ENCODE results near the gene ITGA4.

Gene ITGA4

GRCh38 chr2:181526014-181526413 lies 68.8 kb downstream of the ITGA4 start:
- ATAC-seq, result no peak

GRCh38 chr2:181527058-181527457 lies 69.9 kb downstream of the ITGA4 start:
- TF ChIP-seq ZNF8 (CRISPR knock-in tag; IDR thresholded peaks at IDR 0.05) (no peak), ZC3H10 (CRISPR knock-in tag; IDR thresholded peaks at IDR 0.05) (no peak), PPARA (CRISPR knock-in tag; IDR thresholded peaks at IDR 0.05; ENCODE audit: borderline replicate concordance) (no peak), ISL1 (CRISPR knock-in tag; IDR thresholded peaks at IDR 0.05) (no peak), CREB5 (CRISPR knock-in tag; IDR thresholded peaks at IDR 0.05; ENCODE audit: low read depth) (no peak)
- TF ChIP-seq, protein P1, sequence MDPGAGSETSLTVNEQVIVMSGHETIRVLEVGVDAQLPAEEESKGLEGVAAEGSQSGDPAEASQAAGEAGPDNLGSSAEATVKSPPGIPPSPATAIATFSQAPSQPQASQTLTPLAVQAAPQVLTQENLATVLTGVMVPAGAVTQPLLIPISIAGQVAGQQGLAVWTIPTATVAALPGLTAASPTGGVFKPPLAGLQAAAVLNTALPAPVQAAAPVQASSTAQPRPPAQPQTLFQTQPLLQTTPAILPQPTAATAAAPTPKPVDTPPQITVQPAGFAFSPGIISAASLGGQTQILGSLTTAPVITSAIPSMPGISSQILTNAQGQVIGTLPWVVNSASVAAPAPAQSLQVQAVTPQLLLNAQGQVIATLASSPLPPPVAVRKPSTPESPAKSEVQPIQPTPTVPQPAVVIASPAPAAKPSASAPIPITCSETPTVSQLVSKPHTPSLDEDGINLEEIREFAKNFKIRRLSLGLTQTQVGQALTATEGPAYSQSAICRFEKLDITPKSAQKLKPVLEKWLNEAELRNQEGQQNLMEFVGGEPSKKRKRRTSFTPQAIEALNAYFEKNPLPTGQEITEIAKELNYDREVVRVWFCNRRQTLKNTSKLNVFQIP (CRISPR knock-in tag; IDR thresholded peaks at IDR 0.05; ENCODE audit: borderline replicate concordance, low read depth), result no peak
- ATAC-seq, result no peak

More at GRCh38 chr2:181526014-181526413, 68.8 kb downstream of the ITGA4 start:
- TF ChIP-seq ESRRG (CRISPR knock-in tag; IDR thresholded peaks at IDR 0.05) (no peak), ZC3H10 (CRISPR knock-in tag; IDR thresholded peaks at IDR 0.05) (no peak), OSR1 (CRISPR knock-in tag; IDR thresholded peaks at IDR 0.05) (no peak), ZNF565 (CRISPR knock-in tag; conservative IDR thresholded peaks at IDR 0.05; ENCODE audit: low read depth) (no peak)
- TF ChIP-seq, protein P2, sequence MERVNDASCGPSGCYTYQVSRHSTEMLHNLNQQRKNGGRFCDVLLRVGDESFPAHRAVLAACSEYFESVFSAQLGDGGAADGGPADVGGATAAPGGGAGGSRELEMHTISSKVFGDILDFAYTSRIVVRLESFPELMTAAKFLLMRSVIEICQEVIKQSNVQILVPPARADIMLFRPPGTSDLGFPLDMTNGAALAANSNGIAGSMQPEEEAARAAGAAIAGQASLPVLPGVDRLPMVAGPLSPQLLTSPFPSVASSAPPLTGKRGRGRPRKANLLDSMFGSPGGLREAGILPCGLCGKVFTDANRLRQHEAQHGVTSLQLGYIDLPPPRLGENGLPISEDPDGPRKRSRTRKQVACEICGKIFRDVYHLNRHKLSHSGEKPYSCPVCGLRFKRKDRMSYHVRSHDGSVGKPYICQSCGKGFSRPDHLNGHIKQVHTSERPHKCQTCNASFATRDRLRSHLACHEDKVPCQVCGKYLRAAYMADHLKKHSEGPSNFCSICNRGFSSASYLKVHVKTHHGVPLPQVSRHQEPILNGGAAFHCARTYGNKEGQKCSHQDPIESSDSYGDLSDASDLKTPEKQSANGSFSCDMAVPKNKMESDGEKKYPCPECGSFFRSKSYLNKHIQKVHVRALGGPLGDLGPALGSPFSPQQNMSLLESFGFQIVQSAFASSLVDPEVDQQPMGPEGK (CRISPR knock-in tag; IDR thresholded peaks at IDR 0.05; ENCODE audit: borderline replicate concordance), result no peak

DNA sequence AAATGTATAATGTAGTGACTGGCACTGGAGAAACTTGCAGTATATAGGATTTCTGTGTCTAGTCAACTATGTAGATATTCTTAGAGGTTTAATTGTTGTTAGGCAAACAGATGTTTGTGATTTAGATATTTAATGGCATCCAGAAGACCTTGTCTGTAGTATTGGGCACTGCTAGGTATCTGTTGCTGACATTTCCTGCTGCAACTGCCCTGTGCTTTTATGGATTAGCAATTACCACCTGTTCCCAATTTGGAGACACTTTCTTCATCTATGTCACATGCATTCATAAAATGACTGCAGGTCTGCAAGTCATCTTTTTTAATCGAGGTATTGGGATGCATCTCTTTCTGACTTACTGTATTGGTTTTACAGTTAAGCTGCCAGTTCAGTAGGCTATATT lies 71.3 kb downstream of the ITGA4 start:
- TF ChIP-seq RARB (CRISPR knock-in tag; IDR thresholded peaks at IDR 0.05), result no peak
- TF ChIP-seq ZNF70 (CRISPR knock-in tag; IDR thresholded peaks at IDR 0.05), result no peak
- TF ChIP-seq GLIS3 (CRISPR knock-in tag; IDR thresholded peaks at IDR 0.05), result no peak
- TF ChIP-seq, protein P2 (CRISPR knock-in tag; IDR thresholded peaks at IDR 0.05; ENCODE audit: borderline replicate concordance), result no peak
- TF ChIP-seq TCF4 (CRISPR knock-in tag; IDR thresholded peaks at IDR 0.05; ENCODE audit: borderline replicate concordance), result peak; percentile 87
- TF ChIP-seq ZFP30 (CRISPR knock-in tag; IDR thresholded peaks at IDR 0.05), result no peak
- TF ChIP-seq, protein P3, sequence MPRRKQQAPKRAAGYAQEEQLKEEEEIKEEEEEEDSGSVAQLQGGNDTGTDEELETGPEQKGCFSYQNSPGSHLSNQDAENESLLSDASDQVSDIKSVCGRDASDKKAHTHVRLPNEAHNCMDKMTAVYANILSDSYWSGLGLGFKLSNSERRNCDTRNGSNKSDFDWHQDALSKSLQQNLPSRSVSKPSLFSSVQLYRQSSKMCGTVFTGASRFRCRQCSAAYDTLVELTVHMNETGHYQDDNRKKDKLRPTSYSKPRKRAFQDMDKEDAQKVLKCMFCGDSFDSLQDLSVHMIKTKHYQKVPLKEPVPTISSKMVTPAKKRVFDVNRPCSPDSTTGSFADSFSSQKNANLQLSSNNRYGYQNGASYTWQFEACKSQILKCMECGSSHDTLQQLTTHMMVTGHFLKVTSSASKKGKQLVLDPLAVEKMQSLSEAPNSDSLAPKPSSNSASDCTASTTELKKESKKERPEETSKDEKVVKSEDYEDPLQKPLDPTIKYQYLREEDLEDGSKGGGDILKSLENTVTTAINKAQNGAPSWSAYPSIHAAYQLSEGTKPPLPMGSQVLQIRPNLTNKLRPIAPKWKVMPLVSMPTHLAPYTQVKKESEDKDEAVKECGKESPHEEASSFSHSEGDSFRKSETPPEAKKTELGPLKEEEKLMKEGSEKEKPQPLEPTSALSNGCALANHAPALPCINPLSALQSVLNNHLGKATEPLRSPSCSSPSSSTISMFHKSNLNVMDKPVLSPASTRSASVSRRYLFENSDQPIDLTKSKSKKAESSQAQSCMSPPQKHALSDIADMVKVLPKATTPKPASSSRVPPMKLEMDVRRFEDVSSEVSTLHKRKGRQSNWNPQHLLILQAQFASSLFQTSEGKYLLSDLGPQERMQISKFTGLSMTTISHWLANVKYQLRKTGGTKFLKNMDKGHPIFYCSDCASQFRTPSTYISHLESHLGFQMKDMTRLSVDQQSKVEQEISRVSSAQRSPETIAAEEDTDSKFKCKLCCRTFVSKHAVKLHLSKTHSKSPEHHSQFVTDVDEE (CRISPR knock-in tag; IDR thresholded peaks at IDR 0.05), result peak; percentile 72; the same call in 1 of the 2 replicates
- peak; percentile 77 for ATAC-seq

GRCh38 chr2:181536730-181537129 lies 79.5 kb downstream of the ITGA4 start:
- TF ChIP-seq GLIS3 (CRISPR knock-in tag; IDR thresholded peaks at IDR 0.05) (no peak), TCF4 (CRISPR knock-in tag; IDR thresholded peaks at IDR 0.05; ENCODE audit: borderline replicate concordance) (peak; percentile 94)
- TF ChIP-seq, protein P2 (CRISPR knock-in tag; IDR thresholded peaks at IDR 0.05; ENCODE audit: borderline replicate concordance), result no peak
- TF ChIP-seq, protein P3 (CRISPR knock-in tag; IDR thresholded peaks at IDR 0.05), result peak; percentile 77
- ATAC-seq, result no peak
